GM21390 (cell line): ENCODE measurements around the gene VLDLR.

Experiments
- ATAC-seq: cut with Tn5 transposase; IDR thresholded peaks from one replicate; pipeline ENCODE4 v1.9.1; 2021; ENCODE audit not compliant: unreplicated experiment

VLDLR gene

GRCh38 chr9:2621722-2622460 is at the start of gene VLDLR:
Gene VLDLR, plus strand, starts transcription at chr9:2621787. Its CDS starts 403 bp downstream, at chr9:2622190.
- peak; percentile 33 for ATAC-seq

- no peak for ATAC-seq
Observed at GRCh38 chr9:2574203-2574602, 47.4 kb upstream of the VLDLR start.

GRCh38 chr9:2576631-2577030 is 45.0 kb upstream of the VLDLR start:
- no peak for ATAC-seq

- no peak for ATAC-seq
Observed at GRCh38 chr9:2583308-2584013, 38.1 kb upstream of the VLDLR start.

- no peak for ATAC-seq
Observed at GRCh38 chr9:2591967-2592366, 29.6 kb upstream of the VLDLR start.

- ATAC-seq = no peak
Observed at GRCh38 chr9:2593744-2594143, 27.8 kb upstream of the VLDLR start.

- ATAC-seq = no peak
Observed at GRCh38 chr9:2595973-2596372, 25.6 kb upstream of the VLDLR start.

GRCh38 chr9:2597483-2597882 is 24.1 kb upstream of the VLDLR start:
- ATAC-seq = no peak

- no peak for ATAC-seq
Observed at GRCh38 chr9:2599896-2600295, 21.7 kb upstream of the VLDLR start.

- ATAC-seq = no peak
Observed at GRCh38 chr9:2600307-2600706, 21.3 kb upstream of the VLDLR start.

GRCh38 chr9:2601785-2602378 is 19.7 kb upstream of the VLDLR start:
- no peak for ATAC-seq

- peak; percentile 59 for ATAC-seq
Observed at GRCh38 chr9:2602704-2603116, 18.9 kb upstream of the VLDLR start.

GRCh38 chr9:2603621-2604020 is 18.0 kb upstream of the VLDLR start:
- no peak for ATAC-seq

- ATAC-seq = no peak
Observed at GRCh38 chr9:2605246-2605645, 16.3 kb upstream of the VLDLR start.

- ATAC-seq = no peak
Observed at GRCh38 chr9:2608276-2608675, 13.3 kb upstream of the VLDLR start.

- no peak for ATAC-seq
Observed at GRCh38 chr9:2610985-2611384, 10.6 kb upstream of the VLDLR start.

GRCh38 chr9:2611961-2612360 is 9.6 kb upstream of the VLDLR start:
- no peak for ATAC-seq

GRCh38 chr9:2613730-2614271 is 7.8 kb upstream of the VLDLR start:
- no peak for ATAC-seq

GRCh38 chr9:2615497-2615896 is 6.1 kb upstream of the VLDLR start:
- no peak for ATAC-seq

- ATAC-seq = peak; percentile 32
Observed at GRCh38 chr9:2616692-2617377, 4.8 kb upstream of the VLDLR start.

GRCh38 chr9:2618289-2618688 is 3.3 kb upstream of the VLDLR start:
- no peak for ATAC-seq
